ENCODE data around the gene LMO4.

Gene LMO4

GRCh38 chr1:87328272-87329050 lies at the start of gene LMO4:
TSS of gene LMO4 (plus strand) at chr1:87328880. CDS start at chr1:87332016, 3,136 bp downstream.
- Histone ChIP-seq H3K9ac (ENCODE audit: low read length) (peak within 1 kb of the TSS; percentile 81), H3K36me3 (ENCODE audit: control insufficient read depth, low read depth, low read length) (peaks cover 14% of the 10 kb centered on the region), H3K27me3 (ENCODE audit: control insufficient read depth, insufficient read depth, low read length) (peaks cover 5% of the 10 kb centered on the region), H3K4me3 (ENCODE audit: low read length) (peak within 1 kb of the TSS; percentile 86), H3K9me3 (ENCODE audit: control insufficient read depth, low read depth, low read length) (no peaks in the 10 kb centered on the region), H3K4me1 (ENCODE audit: control insufficient read depth, low read depth, low read length) (peaks cover 28% of the 10 kb centered on the region), H3K27ac (ENCODE audit: low read length) (peak within 1 kb of the TSS; percentile 64)

GRCh38 chr1:87279536-87279875 lies 49.2 kb upstream of the LMO4 start:
- no peak overlapping the region for H3K27ac ChIP-seq (ENCODE audit: low read length)

DNA sequence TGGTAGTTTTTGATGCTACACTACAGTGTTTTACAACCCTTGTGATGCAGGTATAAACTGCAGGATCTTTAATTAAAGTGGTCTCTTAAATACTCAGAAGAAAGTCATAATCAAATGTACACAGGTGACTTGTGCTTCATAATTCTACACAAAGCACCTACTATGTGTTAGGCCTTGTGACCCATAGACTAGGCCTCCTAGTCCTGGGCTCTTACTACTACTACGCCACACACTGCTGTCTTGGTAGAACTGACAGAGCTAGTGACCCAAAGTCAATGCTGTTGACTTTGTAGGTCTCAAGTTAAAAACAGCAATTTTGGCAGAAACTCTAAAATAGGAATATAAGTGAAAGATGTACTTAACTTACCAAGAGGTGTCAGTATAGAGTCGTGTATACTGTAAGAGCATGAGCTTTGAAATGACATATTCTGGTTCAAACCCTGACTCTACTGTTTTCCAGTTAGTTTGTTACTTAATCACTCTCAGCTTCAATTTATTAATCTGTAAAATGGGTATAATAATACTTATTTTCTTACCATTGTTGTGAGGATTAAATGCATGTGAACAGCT lies 48.6 kb upstream of the LMO4 start:
- Histone ChIP-seq H3K36me3 (ENCODE audit: control insufficient read depth, low read depth, low read length) (no peaks in the 10 kb centered on the region), H3K9me3 (ENCODE audit: control insufficient read depth, low read depth, low read length) (no peaks in the 10 kb centered on the region), H3K27me3 (ENCODE audit: control insufficient read depth, insufficient read depth, low read length) (no peaks in the 10 kb centered on the region), H3K4me1 (ENCODE audit: control insufficient read depth, low read depth, low read length) (no peaks in the 10 kb centered on the region), H3K9ac (ENCODE audit: low read length) (no peak overlapping the region), H3K4me3 (ENCODE audit: low read length) (no peak overlapping the region), H3K27ac (ENCODE audit: low read length) (no peak overlapping the region)

More at GRCh38 chr1:87279536-87279875, 49.2 kb upstream of the LMO4 start:
- Histone ChIP-seq H3K36me3 (ENCODE audit: control insufficient read depth, low read depth, low read length) (no peaks in the 10 kb centered on the region), H3K4me1 (ENCODE audit: control insufficient read depth, low read depth, low read length) (peaks cover 1% of the 10 kb centered on the region), H3K27me3 (ENCODE audit: control insufficient read depth, insufficient read depth, low read length) (no peaks in the 10 kb centered on the region), H3K9ac (ENCODE audit: low read length) (no peak overlapping the region), H3K9me3 (ENCODE audit: control insufficient read depth, low read depth, low read length) (no peaks in the 10 kb centered on the region), H3K4me3 (ENCODE audit: low read length) (no peak overlapping the region)

DNA sequence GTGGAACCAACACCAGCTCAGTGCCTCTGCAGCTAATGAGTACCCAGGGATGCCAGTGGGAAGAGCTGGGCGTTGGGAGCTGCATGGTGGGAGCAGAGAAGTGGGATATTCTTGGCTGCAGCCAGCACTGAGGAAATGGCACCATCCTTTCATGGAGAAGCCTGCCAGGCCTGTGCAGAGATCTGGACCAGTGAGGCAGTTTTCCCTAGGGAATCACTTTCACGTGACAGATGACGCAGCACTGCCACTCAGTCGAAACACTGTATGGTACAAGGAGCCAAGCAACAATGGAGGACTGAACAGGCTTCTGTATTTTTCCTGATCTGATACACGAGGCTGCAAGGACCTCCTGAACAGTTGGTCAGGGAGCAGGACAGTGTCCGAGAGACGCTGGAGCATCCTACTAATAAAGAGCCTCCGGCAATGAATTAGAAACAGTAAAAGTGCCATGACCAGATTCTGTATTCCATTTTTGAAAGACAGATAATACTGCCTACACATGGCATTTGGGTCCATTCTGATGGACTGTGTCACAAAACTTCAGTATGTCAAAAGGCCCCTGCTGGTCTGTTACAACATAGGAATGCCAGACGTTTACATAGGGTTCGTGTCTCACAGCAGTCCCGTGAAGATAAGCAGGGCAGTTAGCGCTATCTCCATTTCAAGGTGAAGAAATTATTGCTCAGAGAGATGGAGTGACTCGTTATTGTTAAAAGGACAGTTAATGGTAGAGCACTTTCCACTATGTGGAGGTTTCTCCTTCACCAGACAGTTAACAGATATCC lies 44.0 kb upstream of the LMO4 start:
- Histone ChIP-seq H3K27me3 (ENCODE audit: control insufficient read depth, insufficient read depth, low read length) (no peaks in the 10 kb centered on the region), H3K27ac (ENCODE audit: low read length) (no peak overlapping the region), H3K9ac (ENCODE audit: low read length) (no peak overlapping the region), H3K36me3 (ENCODE audit: control insufficient read depth, low read depth, low read length) (no peaks in the 10 kb centered on the region), H3K4me1 (ENCODE audit: control insufficient read depth, low read depth, low read length) (no peaks in the 10 kb centered on the region), H3K9me3 (ENCODE audit: control insufficient read depth, low read depth, low read length) (no peaks in the 10 kb centered on the region), H3K4me3 (ENCODE audit: low read length) (no peak overlapping the region)

DNA sequence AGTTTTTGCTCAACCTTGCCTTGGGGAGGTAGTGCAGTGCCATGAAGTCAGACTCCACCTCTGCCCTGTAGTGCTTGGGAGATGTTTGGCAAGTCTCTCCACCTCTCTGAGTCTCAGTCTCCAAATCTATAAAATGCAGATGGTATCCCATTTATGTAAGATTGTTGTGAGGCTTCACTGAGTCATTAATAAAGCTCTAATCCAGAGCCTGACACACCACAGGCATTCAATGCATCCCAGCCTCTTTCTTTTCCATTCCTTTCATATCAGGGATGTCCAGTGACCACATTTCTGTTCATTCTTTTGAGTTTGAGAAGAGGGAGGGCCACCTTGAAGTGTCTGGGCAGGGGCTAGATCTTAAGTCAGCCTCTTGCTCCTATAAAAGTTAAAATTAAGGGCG lies 37.6 kb upstream of the LMO4 start:
- H3K9me3 ChIP-seq (ENCODE audit: control insufficient read depth, low read depth, low read length), result no peaks in the 10 kb centered on the region
- H3K4me3 ChIP-seq (ENCODE audit: low read length), result no peak overlapping the region
- no peaks in the 10 kb centered on the region for H3K27me3 ChIP-seq (ENCODE audit: control insufficient read depth, insufficient read depth, low read length)
- no peak overlapping the region for H3K9ac ChIP-seq (ENCODE audit: low read length)
- H3K27ac ChIP-seq (ENCODE audit: low read length), result no peak overlapping the region
- H3K4me1 ChIP-seq (ENCODE audit: control insufficient read depth, low read depth, low read length), result peaks cover 6% of the 10 kb centered on the region
- H3K36me3 ChIP-seq (ENCODE audit: control insufficient read depth, low read depth, low read length), result no peaks in the 10 kb centered on the region

GRCh38 chr1:87292684-87293493 lies 35.8 kb upstream of the LMO4 start:
- Histone ChIP-seq H3K36me3 (ENCODE audit: control insufficient read depth, low read depth, low read length) (no peaks in the 10 kb centered on the region), H3K4me1 (ENCODE audit: control insufficient read depth, low read depth, low read length) (peaks cover 6% of the 10 kb centered on the region), H3K4me3 (ENCODE audit: low read length) (no peak overlapping the region), H3K9ac (ENCODE audit: low read length) (no peak overlapping the region), H3K27me3 (ENCODE audit: control insufficient read depth, insufficient read depth, low read length) (no peaks in the 10 kb centered on the region), H3K9me3 (ENCODE audit: control insufficient read depth, low read depth, low read length) (no peaks in the 10 kb centered on the region), H3K27ac (ENCODE audit: low read length) (no peak overlapping the region)

DNA sequence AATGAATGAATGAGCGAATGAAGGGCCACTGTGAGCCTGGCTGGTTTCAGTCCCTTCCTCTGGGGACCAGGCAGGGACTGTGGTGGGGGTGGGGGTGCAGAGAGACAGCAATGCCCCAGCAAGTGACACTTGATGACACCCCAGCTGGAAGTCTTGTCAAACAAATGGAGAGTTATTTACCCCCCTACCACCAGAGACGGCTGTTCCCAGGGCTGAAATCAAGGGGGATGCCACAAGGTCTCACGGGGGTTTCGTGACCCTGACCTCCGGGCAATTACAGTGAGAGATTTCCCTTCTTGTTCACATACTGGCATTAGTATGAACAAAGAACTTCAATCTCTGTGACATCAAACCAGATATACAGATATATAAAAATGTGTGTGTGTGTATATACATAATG lies 34.0 kb upstream of the LMO4 start:
- no peaks in the 10 kb centered on the region for H3K27me3 ChIP-seq (ENCODE audit: control insufficient read depth, insufficient read depth, low read length)

DNA sequence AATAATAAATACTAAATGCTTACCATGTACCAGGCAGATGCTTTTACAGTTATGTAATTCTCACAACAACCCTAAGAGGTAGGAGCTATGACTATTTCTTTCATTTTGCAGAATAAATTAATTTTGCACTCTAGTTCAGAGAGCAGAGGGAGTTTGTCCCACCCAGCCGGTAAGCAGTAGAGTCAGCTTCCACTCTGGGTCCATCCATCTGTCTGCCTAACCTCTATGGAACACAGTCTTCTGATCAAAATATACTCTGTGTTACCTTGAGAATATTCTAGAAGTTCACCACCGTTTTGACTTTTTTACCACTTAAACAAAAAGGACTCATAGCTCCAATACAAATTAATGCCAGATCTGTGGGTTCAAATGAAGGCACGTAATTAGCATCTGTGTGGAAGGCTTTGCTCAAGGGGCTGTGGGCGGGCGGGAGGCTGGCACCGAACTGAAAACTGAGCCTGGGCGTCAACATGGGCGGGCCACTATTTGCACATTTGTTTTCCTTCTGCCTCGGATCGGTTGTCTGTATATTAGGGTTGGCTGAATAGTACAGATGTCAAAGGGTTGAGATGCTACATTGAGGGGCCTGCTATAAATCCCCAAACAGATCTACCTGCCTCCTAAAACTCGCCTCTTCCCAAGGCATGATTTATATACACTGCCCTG lies 33.1 kb upstream of the LMO4 start:
- Histone ChIP-seq H3K4me1 (ENCODE audit: control insufficient read depth, low read depth, low read length) (peaks cover 6% of the 10 kb centered on the region), H3K27ac (ENCODE audit: low read length) (no peak overlapping the region), H3K4me3 (ENCODE audit: low read length) (no peak overlapping the region), H3K36me3 (ENCODE audit: control insufficient read depth, low read depth, low read length) (no peaks in the 10 kb centered on the region), H3K27me3 (ENCODE audit: control insufficient read depth, insufficient read depth, low read length) (no peaks in the 10 kb centered on the region), H3K9ac (ENCODE audit: low read length) (no peak overlapping the region), H3K9me3 (ENCODE audit: control insufficient read depth, low read depth, low read length) (no peaks in the 10 kb centered on the region)

More for the DNA sequence above, 34.0 kb upstream of the LMO4 start:
- H3K9ac ChIP-seq (ENCODE audit: low read length), result no peak overlapping the region
- H3K9me3 ChIP-seq (ENCODE audit: control insufficient read depth, low read depth, low read length), result no peaks in the 10 kb centered on the region
- no peak overlapping the region for H3K4me3 ChIP-seq (ENCODE audit: low read length)
- H3K36me3 ChIP-seq (ENCODE audit: control insufficient read depth, low read depth, low read length), result no peaks in the 10 kb centered on the region
- peaks cover 6% of the 10 kb centered on the region for H3K4me1 ChIP-seq (ENCODE audit: control insufficient read depth, low read depth, low read length)
- no peak overlapping the region for H3K27ac ChIP-seq (ENCODE audit: low read length)

GRCh38 chr1:87296206-87296605 lies 32.5 kb upstream of the LMO4 start:
- H3K36me3 ChIP-seq (ENCODE audit: control insufficient read depth, low read depth, low read length), result no peaks in the 10 kb centered on the region
- no peaks in the 10 kb centered on the region for H3K27me3 ChIP-seq (ENCODE audit: control insufficient read depth, insufficient read depth, low read length)
- H3K4me3 ChIP-seq (ENCODE audit: low read length), result no peak overlapping the region
- no peak overlapping the region for H3K9ac ChIP-seq (ENCODE audit: low read length)
- no peaks in the 10 kb centered on the region for H3K9me3 ChIP-seq (ENCODE audit: control insufficient read depth, low read depth, low read length)
- no peak overlapping the region for H3K27ac ChIP-seq (ENCODE audit: low read length)
- peaks cover 6% of the 10 kb centered on the region for H3K4me1 ChIP-seq (ENCODE audit: control insufficient read depth, low read depth, low read length)

GRCh38 chr1:87299661-87300060 lies 29.0 kb upstream of the LMO4 start:
- no peaks in the 10 kb centered on the region for H3K27me3 ChIP-seq (ENCODE audit: control insufficient read depth, insufficient read depth, low read length)
- H3K9me3 ChIP-seq (ENCODE audit: control insufficient read depth, low read depth, low read length), result no peaks in the 10 kb centered on the region
- no peak overlapping the region for H3K4me3 ChIP-seq (ENCODE audit: low read length)
- H3K36me3 ChIP-seq (ENCODE audit: control insufficient read depth, low read depth, low read length), result no peaks in the 10 kb centered on the region
- H3K27ac ChIP-seq (ENCODE audit: low read length), result no peak overlapping the region
- peaks cover 6% of the 10 kb centered on the region for H3K4me1 ChIP-seq (ENCODE audit: control insufficient read depth, low read depth, low read length)
- no peak overlapping the region for H3K9ac ChIP-seq (ENCODE audit: low read length)

GRCh38 chr1:87300628-87301027 lies 28.1 kb upstream of the LMO4 start:
- Histone ChIP-seq H3K27me3 (ENCODE audit: control insufficient read depth, insufficient read depth, low read length) (no peaks in the 10 kb centered on the region), H3K9ac (ENCODE audit: low read length) (no peak overlapping the region), H3K27ac (ENCODE audit: low read length) (no peak overlapping the region), H3K9me3 (ENCODE audit: control insufficient read depth, low read depth, low read length) (no peaks in the 10 kb centered on the region), H3K36me3 (ENCODE audit: control insufficient read depth, low read depth, low read length) (no peaks in the 10 kb centered on the region), H3K4me1 (ENCODE audit: control insufficient read depth, low read depth, low read length) (peaks cover 4% of the 10 kb centered on the region), H3K4me3 (ENCODE audit: low read length) (no peak overlapping the region)

Data from iPS-18a (cell line).